ENCODE data around the gene CACNA1C.

Gene CACNA1C

DNA sequence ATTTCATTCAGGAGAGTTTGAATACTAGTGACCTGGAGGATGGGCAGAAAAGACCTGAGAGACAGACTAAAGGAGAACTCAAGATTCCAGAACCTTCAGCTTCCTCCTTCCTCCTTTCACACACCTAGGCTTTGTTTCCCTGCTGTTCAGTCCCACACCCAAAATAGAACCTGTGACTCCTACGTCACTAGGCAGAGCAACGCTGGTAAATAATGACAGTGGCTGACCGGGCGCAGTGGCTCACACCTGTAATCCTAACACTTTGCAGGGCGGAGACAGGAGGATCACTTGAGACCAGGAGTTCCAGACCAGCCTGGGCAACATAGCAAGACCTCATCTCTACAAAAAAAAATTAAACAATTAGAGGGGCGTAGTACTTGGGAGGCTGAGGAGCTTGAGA lies 575.6 kb downstream of the CACNA1C start:
- no peak for DNase-seq (ENCODE audit: low read depth)

- no peak for DNase-seq (ENCODE audit: low read depth)
These were observed 576.3 kb downstream of the CACNA1C start for GRCh38 chr12:2629051-2629450.

- DNase-seq (ENCODE audit: low read depth) = no peak
These were observed 579.0 kb downstream of the CACNA1C start for GRCh38 chr12:2631653-2632350.

DNA sequence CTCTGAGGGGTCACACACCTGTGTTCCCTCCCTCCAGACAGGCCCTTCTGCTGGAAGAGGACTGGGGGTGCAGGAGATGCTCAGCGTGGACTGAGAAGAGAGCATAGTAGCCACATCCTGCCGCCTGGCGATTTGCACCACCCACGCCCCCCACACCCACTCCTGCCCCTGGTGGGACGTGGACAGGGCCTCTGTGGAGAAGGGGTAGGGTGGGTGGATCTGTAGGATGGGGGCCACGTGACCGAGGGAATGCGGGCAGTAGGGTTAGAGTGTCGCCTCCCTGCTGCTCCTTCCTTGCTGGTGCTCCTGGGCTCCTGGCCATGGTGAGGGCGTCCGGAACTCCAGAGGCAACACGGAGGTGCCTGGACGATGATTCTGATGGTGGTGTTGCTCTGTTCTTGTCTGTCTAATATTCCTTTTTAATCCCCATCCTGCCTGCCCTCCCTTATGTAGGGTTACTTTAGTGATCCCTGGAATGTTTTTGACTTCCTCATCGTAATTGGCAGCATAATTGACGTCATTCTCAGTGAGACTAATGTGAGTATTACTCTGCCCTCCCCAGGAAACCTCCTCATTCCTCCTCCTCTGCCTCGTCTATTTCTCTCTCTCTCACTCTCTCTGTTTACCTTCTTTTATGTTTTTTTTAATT lies 580.5 kb downstream of the CACNA1C start:
- no peak for DNase-seq (ENCODE audit: low read depth)

- DNase-seq (ENCODE audit: low read depth) = no peak
These were observed 581.0 kb downstream of the CACNA1C start for GRCh38 chr12:2633825-2634200.

DNA sequence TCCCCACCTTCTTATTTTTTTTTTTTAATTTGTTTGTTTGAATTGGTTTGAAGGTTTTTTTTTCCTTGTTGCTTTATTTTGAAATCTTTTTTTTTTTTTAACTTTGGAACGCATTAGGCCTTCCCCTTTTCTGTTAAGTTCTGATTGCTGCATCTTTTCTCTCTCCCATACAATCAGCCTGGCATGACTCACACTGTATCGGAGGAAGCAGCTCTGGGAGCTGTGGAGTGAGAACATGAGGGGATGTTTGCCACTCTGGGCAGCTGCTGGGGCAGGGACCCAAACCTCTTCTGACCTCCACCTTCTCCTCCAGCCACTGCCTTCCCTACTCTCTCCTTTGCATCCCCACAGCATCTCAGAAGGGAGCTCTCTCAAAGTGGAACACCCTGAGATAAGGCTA lies 581.7 kb downstream of the CACNA1C start:
- no peak for DNase-seq (ENCODE audit: low read depth)

GRCh38 chr12:2636741-2637340 lies 584.1 kb downstream of the CACNA1C start:
- DNase-seq (ENCODE audit: low read depth) = no peak

DNA sequence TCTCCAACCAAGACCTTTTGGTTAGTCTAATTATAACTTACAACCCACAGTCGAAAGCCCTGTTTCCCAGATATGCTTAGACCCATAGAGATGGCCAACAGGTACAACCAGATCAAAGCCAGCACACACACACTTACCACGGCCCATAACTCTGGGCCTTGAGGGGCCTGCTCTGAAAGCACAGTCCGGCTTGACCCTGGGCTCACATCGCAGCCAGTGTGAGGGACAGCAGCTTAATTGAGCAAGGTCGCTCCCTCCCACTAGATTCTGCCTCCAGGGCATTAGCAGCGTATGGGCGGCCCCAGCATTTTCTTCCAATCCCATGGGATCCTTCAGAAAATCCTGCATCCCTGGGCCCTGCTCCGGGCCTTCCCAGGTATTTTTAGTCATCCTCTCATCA lies 584.6 kb downstream of the CACNA1C start:
- no peak for DNase-seq (ENCODE audit: low read depth)

GRCh38 chr12:2638273-2639019 lies 585.7 kb downstream of the CACNA1C start:
- DNase-seq (ENCODE audit: low read depth) = no peak

DNA sequence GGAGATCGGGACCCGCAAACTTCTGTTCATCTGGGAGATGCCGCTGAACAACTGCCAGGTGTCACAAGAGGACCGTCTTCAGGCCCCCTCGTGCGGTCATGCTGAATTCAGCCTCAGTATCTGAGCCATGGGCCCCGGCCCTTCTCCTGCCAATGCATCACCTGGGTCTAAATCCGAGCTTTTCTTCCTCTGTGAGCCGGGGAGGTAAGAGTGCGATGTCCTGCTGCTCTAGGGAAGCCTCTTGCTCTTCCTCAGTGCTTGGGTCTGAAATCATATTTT lies 586.2 kb downstream of the CACNA1C start:
- DNase-seq (ENCODE audit: low read depth) = no peak

GRCh38 chr12:2640281-2640680 lies 587.5 kb downstream of the CACNA1C start:
- no peak for DNase-seq (ENCODE audit: low read depth)

GRCh38 chr12:2640709-2641108 lies 587.9 kb downstream of the CACNA1C start:
- DNase-seq (ENCODE audit: low read depth) = peak; percentile 91

GRCh38 chr12:2641207-2641606 lies 588.4 kb downstream of the CACNA1C start:
- peak; percentile 7 for DNase-seq (ENCODE audit: low read depth)

DNA sequence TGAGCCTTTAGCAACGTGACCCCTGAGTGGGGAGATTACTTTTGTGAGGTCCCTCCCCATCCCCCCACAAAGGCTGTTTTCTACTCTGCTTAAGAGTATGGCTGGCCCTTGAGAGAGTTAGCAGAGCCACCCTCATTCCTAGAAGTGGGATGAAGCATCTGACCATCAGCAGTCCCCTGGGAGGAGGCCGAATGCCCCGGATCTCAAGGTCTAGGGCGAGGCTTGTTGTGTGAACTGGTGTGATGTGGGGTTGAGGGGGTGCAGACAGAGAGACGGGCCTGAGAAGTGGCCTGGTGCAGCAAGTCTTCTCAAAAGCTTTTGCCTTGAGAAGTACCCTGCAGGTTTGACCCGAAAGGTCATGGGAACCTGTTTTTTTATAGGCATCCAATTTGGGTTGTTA lies 589.0 kb downstream of the CACNA1C start:
- no peak for DNase-seq (ENCODE audit: low read depth)

GRCh38 chr12:2642176-2642892 lies 589.5 kb downstream of the CACNA1C start:
- DNase-seq (ENCODE audit: low read depth) = no peak

DNA sequence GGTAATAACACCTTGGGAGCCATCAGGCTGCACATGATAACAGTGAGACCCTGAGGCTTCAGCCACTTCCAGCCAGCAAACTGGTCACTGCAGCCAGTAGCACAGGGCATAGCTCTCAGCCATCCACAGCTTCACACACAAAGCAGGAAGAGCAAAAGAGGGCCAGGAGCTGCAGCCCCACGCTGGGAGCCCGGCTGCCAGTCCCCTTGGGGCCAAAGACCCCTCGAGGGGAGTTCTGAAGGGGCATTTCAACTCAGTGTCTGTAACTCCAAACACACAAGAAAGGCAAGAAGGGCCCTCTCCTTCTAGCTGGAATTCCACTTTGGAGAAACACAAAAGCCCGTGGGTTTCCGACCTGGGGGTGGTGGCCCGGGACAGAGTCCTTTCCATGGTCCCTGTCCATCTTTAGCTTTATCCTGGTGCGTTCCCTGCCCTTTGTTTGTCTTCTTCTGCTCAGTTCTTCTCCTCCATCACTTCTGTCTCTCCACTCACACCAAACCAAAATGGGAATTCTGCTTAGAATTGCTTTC lies 590.2 kb downstream of the CACNA1C start:
- DNase-seq (ENCODE audit: low read depth) = no peak

GRCh38 chr12:2643576-2644135 lies 590.9 kb downstream of the CACNA1C start:
- DNase-seq (ENCODE audit: low read depth) = no peak

- DNase-seq (ENCODE audit: low read depth) = no peak
These were observed 592.1 kb downstream of the CACNA1C start for GRCh38 chr12:2644683-2645405.

GRCh38 chr12:2645460-2645859 lies 592.7 kb downstream of the CACNA1C start:
- DNase-seq (ENCODE audit: low read depth) = no peak

DNA sequence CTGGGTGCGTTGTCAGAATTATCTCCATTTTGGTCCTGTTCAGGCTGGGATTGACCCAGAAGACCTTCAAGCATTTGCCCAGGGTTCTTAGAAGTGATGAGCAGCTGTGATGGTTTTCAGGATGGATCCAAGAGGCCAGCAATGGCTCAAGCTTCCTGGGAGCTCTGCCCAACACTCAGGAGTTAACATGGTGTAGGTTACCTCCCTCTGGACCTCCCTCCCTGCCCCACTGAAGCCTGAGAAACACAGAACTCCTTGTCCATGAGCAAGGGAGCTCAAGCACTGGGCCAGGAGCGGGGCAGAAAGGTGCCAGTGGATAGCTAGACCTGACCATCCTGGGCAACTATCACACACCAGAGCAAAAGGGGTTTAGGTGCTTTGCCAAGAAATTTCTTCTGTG lies 593.6 kb downstream of the CACNA1C start:
- DNase-seq (ENCODE audit: low read depth) = no peak

GRCh38 chr12:2647186-2647585 lies 594.4 kb downstream of the CACNA1C start:
- DNase-seq (ENCODE audit: low read depth) = no peak

Data from GM04504 (cell line).